ENCODE measurements around the gene NAV1. TPM values are rescaled to one million over a fixed set of nuclear protein-coding genes. Genes with fewer than 3 reads are reported as not detected.
"Not testable (repeated sequence)": the region's sequence is repeated elsewhere in the genome, so short reads cannot be mapped to it uniquely, and the experiment has no call there.

Gene NAV1
- total RNA-seq = 10 to 100 TPM; 13.3 to 29.7 (median 24.1) TPM

- Histone ChIP-seq H3K27me3 (no peaks in the 10 kb centered on the region), H3K4me1 (peaks cover 8 to 38% of the 10 kb centered on the region in 2 donors), H3K36me3 (no peaks in the 10 kb centered on the region), H3K9me3 (no peaks in the 10 kb centered on the region), H3K27ac (peak within 1 kb of the TSS; percentile 64 to 76 (median 70)), H3K4me3 (replicated peaks in 1 of 3) (peak within 1 kb of the TSS; percentile 37 to 66 (median 48))
- TF ChIP-seq POLR2A (IDR thresholded peaks at IDR 0.05) (peak in 1 of 2 donors; percentile 40), CTCF (IDR thresholded peaks at IDR 0.05) (no peak)
- 1 to 5% methylated on average over 23 to 35 of the region's 93 CpGs for WGBS, 2 donors
- peak; percentile 50 to 53 for DNase-seq
- intact Hi-C loops (cut with DNase I) = no loop called here
These were observed at the start of gene NAV1 for GRCh38 chr1:201538612-201539551. Gene NAV1 (plus strand): TSS chr1:201539127. CDS start chr1:201622885, 83,758 bp downstream.

GRCh38 chr1:201489643-201490261, 49.2 kb upstream of the NAV1 start:
- DNase-seq = no peak
- H3K36me3 ChIP-seq = peaks cover 4 to 15% of the 10 kb centered on the region in 2 donors
- H3K9me3 ChIP-seq = no peaks in the 10 kb centered on the region
- WGBS, 2 donors = 82 to 85% methylated on average over 6 of the region's 6 CpGs
- no peak overlapping the region for H3K4me3 ChIP-seq (replicated peaks in 1 of 3)
- H3K27me3 ChIP-seq = no peaks in the 10 kb centered on the region
- peaks cover 26 to 81% of the 10 kb centered on the region in 2 donors for H3K4me1 ChIP-seq
- intact Hi-C loops (cut with DNase I) = no loop called here
- peak overlapping the region in 2 of 3 donors; percentile 1 to 59 for H3K27ac ChIP-seq
- TF ChIP-seq POLR2A (IDR thresholded peaks at IDR 0.05) (no peak), CTCF (IDR thresholded peaks at IDR 0.05) (no peak)

- Histone ChIP-seq H3K4me3 (replicated peaks in 1 of 3) (no peak overlapping the region), H3K9me3 (no peaks in the 10 kb centered on the region), H3K27me3 (no peaks in the 10 kb centered on the region), H3K36me3 (peaks cover 0 to 16% of the 10 kb centered on the region in 2 donors), H3K4me1 (peaks cover 35 to 84% of the 10 kb centered on the region in 2 donors), H3K27ac (peak overlapping the region in 2 of 3 donors; percentile 15 to 66)
- intact Hi-C loops (cut with DNase I) = no loop called here
- TF ChIP-seq CTCF (IDR thresholded peaks at IDR 0.05) (no peak), POLR2A (IDR thresholded peaks at IDR 0.05) (no peak)
- 52 to 61% methylated on average over 3 of the region's 3 CpGs for WGBS, 2 donors
- DNase-seq = no peak
These were observed 48.2 kb upstream of the NAV1 start for GRCh38 chr1:201490708-201491131.

GRCh38 chr1:201491896-201492511, 46.9 kb upstream of the NAV1 start:
- Histone ChIP-seq H3K4me1 (peaks cover 45 to 88% of the 10 kb centered on the region in 2 donors), H3K4me3 (replicated peaks in 1 of 3) (no peak overlapping the region)
- DNase-seq = no peak

GRCh38 chr1:201493026-201493656, 45.8 kb upstream of the NAV1 start:
- WGBS, 2 donors = 90 to 100% methylated on average over 3 of the region's 3 CpGs
- Histone ChIP-seq H3K4me1 (peaks cover 53 to 97% of the 10 kb centered on the region in 2 donors), H3K27ac (peak overlapping the region in 2 of 3 donors; percentile 96 to 97), H3K36me3 (peaks cover 0 to 14% of the 10 kb centered on the region in 2 donors)
- intact Hi-C loops (cut with DNase I); H3K27me3 ChIP-seq; H3K4me3 ChIP-seq (replicated peaks in 1 of 3); DNase-seq; H3K9me3 ChIP-seq: not testable (repeated sequence)

More at GRCh38 chr1:201491896-201492511, 46.9 kb upstream of the NAV1 start:
- intact Hi-C loops (cut with DNase I) = no loop called here
- no peaks in the 10 kb centered on the region for H3K9me3 ChIP-seq
- H3K27me3 ChIP-seq = no peaks in the 10 kb centered on the region
- TF ChIP-seq POLR2A (IDR thresholded peaks at IDR 0.05) = no peak
- no peak for TF ChIP-seq CTCF (IDR thresholded peaks at IDR 0.05)
- peaks cover 0 to 16% of the 10 kb centered on the region in 2 donors for H3K36me3 ChIP-seq
- peak overlapping the region in 2 of 3 donors; percentile 37 to 66 for H3K27ac ChIP-seq
- 55 to 91% methylated on average over 3 of the region's 3 CpGs for WGBS, 2 donors
